ENCODE measurements around the gene ATP11A. TPM values are rescaled to one million over a fixed set of nuclear protein-coding genes. Genes with fewer than 3 reads are reported as not detected.
A peak's percentile ranks its signal among the peaks of the same experiment; 100 is the strongest.

The ATP11A gene
- total RNA-seq, 1 experiment from 2014 or later, result 232 TPM

- Histone ChIP-seq H3K4me3 (ENCODE audit: low read depth, low read length) (no peak overlapping the region), H3K36me3 (ENCODE audit: control insufficient read depth, insufficient read depth, low read length) (peaks cover 1% of the 10 kb centered on the region), H3K27me3 (replicated peaks; ENCODE audit: control insufficient read depth, insufficient read depth, low read length) (no peaks in the 10 kb centered on the region), H3K4me1 (peaks cover 30% of the 10 kb centered on the region), H3K9me3 (no peaks in the 10 kb centered on the region)
- DNase-seq, result no peak
- POLR2A ChIA-PET, result no interaction called here
- intact Hi-C loops (cut with micrococcal nuclease; ENCODE audit: unreplicated experiment), result no loop called here
- H3K4me1 Mint-ChIP-seq (ENCODE audit: low read depth, unreplicated experiment), result peaks cover 57% of the 10 kb centered on the region
- CTCF ChIA-PET, result no interaction called here
- no TSS peak for BruUV-seq (replicated peaks)
- H3K4me3 Mint-ChIP-seq (ENCODE audit: unreplicated experiment), result no peak overlapping the region
- no peaks in the 10 kb centered on the region for H3K9me3 Mint-ChIP-seq (ENCODE audit: unreplicated experiment)
- TF ChIP-seq CTCF (IDR thresholded peaks at IDR 0.05; ENCODE audit: insufficient read depth in 1 of 2, low read depth in 1 of 2, low read length in 1 of 2, severe bottlenecking in 1 of 2, unreplicated experiment in 1 of 2), result no peak
- H3K27ac Mint-ChIP-seq (ENCODE audit: unreplicated experiment), result no peak overlapping the region
- H3K36me3 Mint-ChIP-seq (ENCODE audit: insufficient read depth, unreplicated experiment), result peaks cover 39% of the 10 kb centered on the region
- H3K27me3 Mint-ChIP-seq (ENCODE audit: insufficient read depth, unreplicated experiment), result no peaks in the 10 kb centered on the region
These were observed 40.4 kb downstream of the ATP11A start for GRCh38 chr13:112730157-112730671.

GRCh38 chr13:112731667-112732616 is 42.1 kb downstream of the ATP11A start:
- Mint-ChIP-seq H3K4me3 (ENCODE audit: unreplicated experiment) (no peak overlapping the region), H3K27me3 (ENCODE audit: insufficient read depth, unreplicated experiment) (no peaks in the 10 kb centered on the region), H3K9me3 (ENCODE audit: unreplicated experiment) (no peaks in the 10 kb centered on the region), H3K4me1 (ENCODE audit: low read depth, unreplicated experiment) (peaks cover 42% of the 10 kb centered on the region), H3K36me3 (ENCODE audit: insufficient read depth, unreplicated experiment) (peaks cover 27% of the 10 kb centered on the region), H3K27ac (ENCODE audit: unreplicated experiment) (peak overlapping the region; percentile 79)
- ChIA-PET POLR2A (no interaction called here), CTCF (no interaction called here)
- Histone ChIP-seq H3K36me3 (ENCODE audit: control insufficient read depth, insufficient read depth, low read length) (peaks cover 1% of the 10 kb centered on the region), H3K27me3 (replicated peaks; ENCODE audit: control insufficient read depth, insufficient read depth, low read length) (no peaks in the 10 kb centered on the region), H3K4me1 (peaks cover 22% of the 10 kb centered on the region), H3K9me3 (no peaks in the 10 kb centered on the region), H3K4me3 (ENCODE audit: low read depth, low read length) (no peak overlapping the region)
- intact Hi-C loops (cut with micrococcal nuclease; ENCODE audit: unreplicated experiment), result no loop called here
- DNase-seq, result no peak
- no peak for TF ChIP-seq CTCF (IDR thresholded peaks at IDR 0.05; ENCODE audit: insufficient read depth in 1 of 2, low read depth in 1 of 2, low read length in 1 of 2, severe bottlenecking in 1 of 2, unreplicated experiment in 1 of 2)
- no TSS peak for BruUV-seq (replicated peaks)

- no peaks in the 10 kb centered on the region for H3K9me3 Mint-ChIP-seq (ENCODE audit: unreplicated experiment)
- Histone ChIP-seq H3K4me3 (ENCODE audit: low read depth, low read length) (no peak overlapping the region), H3K9me3 (no peaks in the 10 kb centered on the region), H3K36me3 (ENCODE audit: control insufficient read depth, insufficient read depth, low read length) (peaks cover 1% of the 10 kb centered on the region), H3K27me3 (replicated peaks; ENCODE audit: control insufficient read depth, insufficient read depth, low read length) (no peaks in the 10 kb centered on the region), H3K4me1 (peaks cover 22% of the 10 kb centered on the region)
- no peak for DNase-seq
- H3K36me3 Mint-ChIP-seq (ENCODE audit: insufficient read depth, unreplicated experiment), result peaks cover 33% of the 10 kb centered on the region
- H3K4me3 Mint-ChIP-seq (ENCODE audit: unreplicated experiment), result no peak overlapping the region
- intact Hi-C loops (cut with micrococcal nuclease; ENCODE audit: unreplicated experiment), result no loop called here
- no TSS peak for BruUV-seq (replicated peaks)
- H3K27me3 Mint-ChIP-seq (ENCODE audit: insufficient read depth, unreplicated experiment), result no peaks in the 10 kb centered on the region
- H3K27ac Mint-ChIP-seq (ENCODE audit: unreplicated experiment), result peak overlapping the region; percentile 79
- no peak for TF ChIP-seq CTCF (IDR thresholded peaks at IDR 0.05; ENCODE audit: insufficient read depth in 1 of 2, low read depth in 1 of 2, low read length in 1 of 2, severe bottlenecking in 1 of 2, unreplicated experiment in 1 of 2)
- CTCF ChIA-PET, result no interaction called here
- POLR2A ChIA-PET, result no interaction called here
- H3K4me1 Mint-ChIP-seq (ENCODE audit: low read depth, unreplicated experiment), result peaks cover 42% of the 10 kb centered on the region
These were observed 42.8 kb downstream of the ATP11A start for GRCh38 chr13:112732679-112733078.

Data from Caco-2 (cell line).